Lower lobe of right lung (tissue), 2 donors: Measurements from ENCODE around the gene MANBA. TPM values are rescaled to one million over a fixed set of nuclear protein-coding genes. Genes with fewer than 3 reads are reported as not detected.

Source experiments
- ATAC-seq, 2 donors: fragments of 200-7000 bp; cut with Tn5 transposase; one replicate each; pipeline ENCODE4 v1.9.1; 2020 to 2022; ENCODE audit warnings: mild to moderate bottlenecking in 2 of 2, moderate library complexity in 2 of 2
- DNase-seq: peaks from one replicate; pipeline ENCODE4 v3.0.0-alpha.2; 2020
- H3K27ac ChIP-seq: fragments of 200-600 bp; one replicate; pipeline ENCODE4 v1.8.0; 2022
- H3K27me3 ChIP-seq: fragments of 200-600 bp; one replicate; pipeline ENCODE4 v1.8.0; 2022; ENCODE audit warnings: low read depth
- H3K36me3 ChIP-seq: fragments of 200-600 bp; one replicate; pipeline ENCODE4 v1.8.0; 2022; ENCODE audit warnings: mild to moderate bottlenecking
- H3K4me1 ChIP-seq: fragments of 200-600 bp; one replicate; pipeline ENCODE4 v1.8.0; 2022
- H3K4me3 ChIP-seq: fragments of 200-600 bp; one replicate; pipeline ENCODE4 v1.8.0; 2022; ENCODE audit warnings: mild to moderate bottlenecking
- H3K9me3 ChIP-seq: fragments of 200-600 bp; one replicate; pipeline ENCODE4 v1.8.0; 2022
- intact Hi-C: fragments of 100-400 bp; cut with DNase I; formaldehyde crosslinking; loops from one replicate; pipeline ENCODE4 v1.11.0; 2022
- total RNA-seq: library from RNA; stranded (reverse); fragmentation: NEBNext Ultra II Directional; extraction: Animal tissue kit (Norgen Biotek cat#: 25700); gene quantifications from one replicate; pipeline ENCODE4 v1.2.1, GENCODE V29; 2021
- TF ChIP-seq, protein P1 (sequence below): fragments of 200-600 bp; IDR thresholded peaks from one replicate; pipeline ENCODE4 v1.8.0; 2022; ENCODE audit warnings: antibody characterized with exemption, mild to moderate bottlenecking
- donor health status: DM: no; HTN: yes; CAD: no; lungs with severe emphysema.

MANBA gene
- total RNA-seq, 1 donor from 2014 or later, result 68.2 TPM

DNA sequence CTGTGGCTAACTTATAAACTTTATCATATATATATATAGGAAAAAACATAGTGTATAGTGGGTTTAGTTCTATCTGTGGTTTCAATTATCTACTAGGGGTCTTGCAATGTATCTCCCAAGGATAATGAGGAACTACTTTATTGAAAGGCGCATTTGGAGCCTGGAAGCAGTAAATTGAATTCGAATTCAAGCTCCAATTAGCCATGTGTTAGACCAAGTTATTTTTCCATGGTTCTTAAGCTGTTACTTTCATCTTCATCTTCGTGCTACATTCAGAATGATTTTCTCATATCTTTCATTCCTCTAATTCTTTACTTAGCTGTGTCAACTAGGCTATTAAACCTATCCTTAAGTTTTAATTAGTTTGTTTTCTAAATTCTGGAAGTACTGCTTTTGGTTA, 27.2 kb upstream of the MANBA start:
- DNase-seq (no peak), ATAC-seq (no peak)
- Histone ChIP-seq H3K27ac (no peak overlapping the region), H3K36me3 (peaks cover 17% of the 10 kb centered on the region), H3K4me3 (no peak overlapping the region), H3K4me1 (no peaks in the 10 kb centered on the region), H3K27me3 (no peaks in the 10 kb centered on the region), H3K9me3 (no peaks in the 10 kb centered on the region)
- intact Hi-C loops, result no loop called here
- TF ChIP-seq, protein P1, sequence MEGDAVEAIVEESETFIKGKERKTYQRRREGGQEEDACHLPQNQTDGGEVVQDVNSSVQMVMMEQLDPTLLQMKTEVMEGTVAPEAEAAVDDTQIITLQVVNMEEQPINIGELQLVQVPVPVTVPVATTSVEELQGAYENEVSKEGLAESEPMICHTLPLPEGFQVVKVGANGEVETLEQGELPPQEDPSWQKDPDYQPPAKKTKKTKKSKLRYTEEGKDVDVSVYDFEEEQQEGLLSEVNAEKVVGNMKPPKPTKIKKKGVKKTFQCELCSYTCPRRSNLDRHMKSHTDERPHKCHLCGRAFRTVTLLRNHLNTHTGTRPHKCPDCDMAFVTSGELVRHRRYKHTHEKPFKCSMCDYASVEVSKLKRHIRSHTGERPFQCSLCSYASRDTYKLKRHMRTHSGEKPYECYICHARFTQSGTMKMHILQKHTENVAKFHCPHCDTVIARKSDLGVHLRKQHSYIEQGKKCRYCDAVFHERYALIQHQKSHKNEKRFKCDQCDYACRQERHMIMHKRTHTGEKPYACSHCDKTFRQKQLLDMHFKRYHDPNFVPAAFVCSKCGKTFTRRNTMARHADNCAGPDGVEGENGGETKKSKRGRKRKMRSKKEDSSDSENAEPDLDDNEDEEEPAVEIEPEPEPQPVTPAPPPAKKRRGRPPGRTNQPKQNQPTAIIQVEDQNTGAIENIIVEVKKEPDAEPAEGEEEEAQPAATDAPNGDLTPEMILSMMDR, result no peak

DNA sequence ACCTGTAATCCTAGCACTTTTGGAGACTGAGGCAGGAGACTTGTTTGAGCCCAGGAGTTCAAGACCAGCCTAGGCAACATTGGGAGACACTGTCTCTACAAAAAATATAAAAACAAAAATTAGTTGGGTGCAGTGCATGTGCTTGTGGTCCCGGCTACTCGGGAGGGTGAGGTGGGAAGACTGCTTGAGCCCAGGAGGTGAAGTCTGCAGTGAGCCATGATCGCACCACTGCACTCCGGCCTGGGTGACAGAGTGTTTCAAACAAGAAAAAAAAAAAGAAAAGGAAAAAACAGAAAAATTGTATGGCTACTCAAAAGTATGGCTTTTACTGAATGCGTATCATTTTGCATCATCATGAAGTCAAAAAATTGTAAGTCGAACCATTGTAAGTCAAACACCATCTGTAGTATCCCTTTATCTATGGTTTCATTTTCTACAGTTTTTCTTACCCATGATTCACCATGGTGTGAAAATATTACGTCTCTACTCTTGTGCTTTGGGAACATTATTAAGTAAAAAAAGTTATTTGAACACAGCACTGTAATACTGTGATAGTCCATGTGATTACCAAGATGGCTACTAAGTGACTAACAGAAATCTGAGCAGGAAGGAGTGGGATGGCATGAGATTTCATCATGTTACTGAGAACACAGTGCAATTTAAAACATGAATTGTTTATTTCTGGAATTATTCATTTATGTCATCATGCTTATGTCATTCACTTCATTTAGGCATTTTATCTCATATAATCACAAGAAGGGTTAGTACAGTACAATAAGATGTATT, 26.5 kb upstream of the MANBA start:
- no peaks in the 10 kb centered on the region for H3K4me1 ChIP-seq
- no peak overlapping the region for H3K4me3 ChIP-seq
- intact Hi-C loops, result no loop called here
- TF ChIP-seq, protein P1, result no peak
- ATAC-seq (peak; percentile 29 to 47), DNase-seq (no peak)
- no peaks in the 10 kb centered on the region for H3K27me3 ChIP-seq
- peaks cover 12% of the 10 kb centered on the region for H3K36me3 ChIP-seq
- H3K9me3 ChIP-seq, result no peaks in the 10 kb centered on the region
- H3K27ac ChIP-seq, result no peak overlapping the region

DNA sequence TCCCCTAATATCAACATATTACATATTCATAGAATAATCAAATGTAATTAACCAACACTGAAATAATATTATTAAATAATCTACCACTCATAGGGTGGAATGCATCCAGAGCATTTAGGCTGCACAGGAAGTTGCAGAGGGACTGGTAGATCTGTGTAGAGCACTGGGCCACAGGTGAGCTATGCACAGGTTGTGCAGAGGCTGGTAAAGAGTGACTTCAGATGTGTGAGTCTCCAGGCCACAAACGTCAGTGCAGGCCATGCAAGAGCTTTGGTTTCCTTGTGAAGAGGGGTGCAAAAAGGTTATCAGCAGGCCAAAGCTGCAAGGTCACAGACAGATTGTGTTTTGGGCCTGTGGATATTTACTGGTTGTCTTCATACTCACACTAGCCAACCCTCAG, 25.5 kb upstream of the MANBA start:
- TF ChIP-seq, protein P1, result no peak
- no peaks in the 10 kb centered on the region for H3K9me3 ChIP-seq
- H3K4me1 ChIP-seq, result no peaks in the 10 kb centered on the region
- no peaks in the 10 kb centered on the region for H3K27me3 ChIP-seq
- H3K36me3 ChIP-seq, result peaks cover 3% of the 10 kb centered on the region
- intact Hi-C loops, result no loop called here
- no peak for DNase-seq
- no peak for ATAC-seq
- no peak overlapping the region for H3K27ac ChIP-seq
- no peak overlapping the region for H3K4me3 ChIP-seq

DNA sequence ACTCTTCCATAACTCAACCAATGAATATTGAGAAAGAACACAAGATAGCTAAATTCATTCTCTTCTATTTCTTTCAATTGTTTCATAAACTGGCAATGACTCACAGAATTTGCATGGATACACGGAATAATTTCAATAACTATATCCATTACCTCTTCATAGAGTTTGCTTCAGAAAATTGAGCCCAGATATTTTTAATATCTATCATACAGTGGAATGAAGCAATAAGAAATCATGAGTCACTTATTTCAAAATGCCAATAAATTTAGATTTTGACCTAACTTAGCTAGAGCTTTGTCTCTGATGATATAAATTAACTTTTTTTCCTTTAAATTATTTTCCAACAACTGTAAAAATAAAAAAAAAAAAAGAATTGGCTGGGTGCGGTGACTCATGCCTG, 22.2 kb upstream of the MANBA start:
- intact Hi-C loops, result no loop called here
- Histone ChIP-seq H3K27ac (no peak overlapping the region), H3K4me3 (no peak overlapping the region), H3K27me3 (no peaks in the 10 kb centered on the region), H3K36me3 (no peaks in the 10 kb centered on the region), H3K4me1 (no peaks in the 10 kb centered on the region), H3K9me3 (no peaks in the 10 kb centered on the region)
- TF ChIP-seq, protein P1, result no peak
- DNase-seq (no peak), ATAC-seq (no peak)

DNA sequence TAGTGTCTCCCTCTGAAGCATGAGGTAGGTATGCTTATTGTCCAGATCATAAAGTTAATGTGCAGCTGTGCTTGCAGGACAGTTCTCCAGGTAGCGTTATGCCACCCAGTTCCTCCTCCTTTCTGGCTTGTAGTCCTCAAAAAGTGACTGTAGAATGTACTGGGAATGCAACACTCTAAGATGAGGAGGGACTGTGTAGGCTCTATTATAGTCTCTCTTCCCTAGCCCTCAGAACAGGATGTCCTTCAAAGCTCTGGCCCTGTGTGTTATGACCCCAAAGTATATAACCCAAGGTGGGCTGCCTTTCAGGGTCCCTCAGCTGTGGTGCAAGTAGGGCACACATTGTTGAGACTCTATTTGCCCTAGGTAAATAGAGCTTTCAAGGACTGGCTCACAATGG, 20.8 kb upstream of the MANBA start:
- ATAC-seq, result no peak
- no peaks in the 10 kb centered on the region for H3K9me3 ChIP-seq
- no peak overlapping the region for H3K27ac ChIP-seq
- no peaks in the 10 kb centered on the region for H3K27me3 ChIP-seq
- TF ChIP-seq, protein P1, result no peak
- H3K4me1 ChIP-seq, result no peaks in the 10 kb centered on the region
- H3K4me3 ChIP-seq, result no peak overlapping the region
- no peaks in the 10 kb centered on the region for H3K36me3 ChIP-seq
- intact Hi-C loops, result no loop called here
- no peak for DNase-seq
